Activated B cell treated with CpG ODN at 0.5 μM for 24 hours (primary cell): ENCODE data around the gene GJB1. TPM values are rescaled to one million over a fixed set of nuclear protein-coding genes. Genes with fewer than 3 reads are reported as not detected.

Source experiments
- ATAC-seq: fragments of 200-7000 bp; cut with Tn5 transposase; one replicate; pipeline ENCODE4 v1.10.0; 2021; ENCODE audit warnings: low read depth, mild to moderate bottlenecking, moderate library complexity
- CTCF ChIA-PET: fragments of 350-600 bp; sonication (Branson Sonifier 250); formaldehyde crosslinking; loops from one replicate; lab custom pipeline; 2021; ENCODE audit warnings: antibody characterized with exemption; lab: Charles Lee
- POLR2A ChIA-PET: fragments of 350-600 bp; sonication (Branson Sonifier 250); formaldehyde crosslinking; loops from one replicate; lab custom pipeline; 2021; ENCODE audit warnings: antibody characterized with exemption; lab: Charles Lee
- DNase-seq: peaks from one replicate; pipeline ENCODE4 v3.0.0; 2022
- H3K27ac Mint-ChIP-seq: one replicate; pipeline ENCODE4 v1.8.0; 2020; ENCODE audit warnings: mixed read lengths
- H3K27me3 Mint-ChIP-seq: one replicate; pipeline ENCODE4 v1.8.0; 2021; ENCODE audit warnings: mixed read lengths
- H3K36me3 Mint-ChIP-seq: one replicate; pipeline ENCODE4 v1.8.0; 2021; ENCODE audit warnings: low read depth, mixed read lengths
- H3K4me1 Mint-ChIP-seq: one replicate; pipeline ENCODE4 v1.8.0; 2021; ENCODE audit warnings: mixed read lengths
- H3K4me3 Mint-ChIP-seq: one replicate; pipeline ENCODE4 v1.8.0; 2020; ENCODE audit warnings: mild to moderate bottlenecking, mixed read lengths
- H3K9me3 Mint-ChIP-seq: one replicate; pipeline ENCODE4 v1.8.0; 2020; ENCODE audit warnings: mixed read lengths
- intact Hi-C: fragments of 100-400 bp; cut with micrococcal nuclease; formaldehyde crosslinking; loops from one replicate; pipeline ENCODE4 v1.15.1; 2024
- total RNA-seq: library from RNA; stranded (reverse); gene quantifications from 2 replicates; pipeline ENCODE4 v1.2.3, GENCODE V29; 2022
- TF ChIP-seq, protein P1 (sequence below): fragments of 200-600 bp; IDR thresholded peaks from one replicate; pipeline ENCODE4 v1.8.0; 2022; ENCODE audit warnings: antibody characterized with exemption, mild to moderate bottlenecking

The GJB1 gene
- total RNA-seq, 1 donor from 2014 or later: not detected

DNA sequence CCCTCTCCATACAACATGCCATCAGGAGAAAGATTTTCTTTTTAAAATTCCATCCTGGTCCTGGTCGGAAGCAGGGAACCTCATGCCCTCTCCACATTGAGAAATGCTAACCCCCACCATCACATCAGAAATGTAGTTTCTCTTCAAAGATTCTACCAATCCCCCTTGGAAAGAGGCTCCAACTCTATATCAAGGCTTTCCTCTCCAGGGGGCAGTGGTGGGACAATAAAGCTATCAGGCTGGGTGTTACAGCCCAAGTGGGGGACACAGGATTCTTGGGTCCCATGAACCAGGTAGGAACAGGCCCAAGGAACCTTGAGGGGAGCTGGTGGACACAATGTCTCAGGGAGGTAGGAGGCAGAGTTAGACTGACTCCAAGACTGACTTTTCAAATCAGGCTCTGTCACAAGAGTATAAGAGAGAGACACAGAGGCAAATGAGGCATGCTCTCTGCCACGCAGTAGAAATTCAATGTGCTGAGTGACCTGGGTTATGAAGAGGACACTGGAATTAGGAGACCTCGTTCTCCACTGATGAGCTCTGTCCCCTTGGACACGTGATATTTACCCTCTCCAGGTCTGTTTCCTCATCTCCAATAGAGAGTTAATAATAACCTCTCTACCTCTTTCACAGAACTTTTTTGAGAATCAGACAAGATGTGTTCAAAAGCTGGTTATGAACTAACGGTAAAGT lies 4.5 kb downstream of the GJB1 start:
- Mint-ChIP-seq H3K9me3 (no peaks in the 10 kb centered on the region), H3K36me3 (no peaks in the 10 kb centered on the region), H3K27me3 (peaks cover 1% of the 10 kb centered on the region), H3K27ac (no peak overlapping the region), H3K4me1 (no peaks in the 10 kb centered on the region), H3K4me3 (no peak overlapping the region)
- CTCF ChIA-PET: no interaction called here
- DNase-seq (no peak), ATAC-seq (no peak)
- TF ChIP-seq, protein P1, sequence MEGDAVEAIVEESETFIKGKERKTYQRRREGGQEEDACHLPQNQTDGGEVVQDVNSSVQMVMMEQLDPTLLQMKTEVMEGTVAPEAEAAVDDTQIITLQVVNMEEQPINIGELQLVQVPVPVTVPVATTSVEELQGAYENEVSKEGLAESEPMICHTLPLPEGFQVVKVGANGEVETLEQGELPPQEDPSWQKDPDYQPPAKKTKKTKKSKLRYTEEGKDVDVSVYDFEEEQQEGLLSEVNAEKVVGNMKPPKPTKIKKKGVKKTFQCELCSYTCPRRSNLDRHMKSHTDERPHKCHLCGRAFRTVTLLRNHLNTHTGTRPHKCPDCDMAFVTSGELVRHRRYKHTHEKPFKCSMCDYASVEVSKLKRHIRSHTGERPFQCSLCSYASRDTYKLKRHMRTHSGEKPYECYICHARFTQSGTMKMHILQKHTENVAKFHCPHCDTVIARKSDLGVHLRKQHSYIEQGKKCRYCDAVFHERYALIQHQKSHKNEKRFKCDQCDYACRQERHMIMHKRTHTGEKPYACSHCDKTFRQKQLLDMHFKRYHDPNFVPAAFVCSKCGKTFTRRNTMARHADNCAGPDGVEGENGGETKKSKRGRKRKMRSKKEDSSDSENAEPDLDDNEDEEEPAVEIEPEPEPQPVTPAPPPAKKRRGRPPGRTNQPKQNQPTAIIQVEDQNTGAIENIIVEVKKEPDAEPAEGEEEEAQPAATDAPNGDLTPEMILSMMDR: no peak
- intact Hi-C loops: no loop called here
- POLR2A ChIA-PET: no interaction called here

DNA sequence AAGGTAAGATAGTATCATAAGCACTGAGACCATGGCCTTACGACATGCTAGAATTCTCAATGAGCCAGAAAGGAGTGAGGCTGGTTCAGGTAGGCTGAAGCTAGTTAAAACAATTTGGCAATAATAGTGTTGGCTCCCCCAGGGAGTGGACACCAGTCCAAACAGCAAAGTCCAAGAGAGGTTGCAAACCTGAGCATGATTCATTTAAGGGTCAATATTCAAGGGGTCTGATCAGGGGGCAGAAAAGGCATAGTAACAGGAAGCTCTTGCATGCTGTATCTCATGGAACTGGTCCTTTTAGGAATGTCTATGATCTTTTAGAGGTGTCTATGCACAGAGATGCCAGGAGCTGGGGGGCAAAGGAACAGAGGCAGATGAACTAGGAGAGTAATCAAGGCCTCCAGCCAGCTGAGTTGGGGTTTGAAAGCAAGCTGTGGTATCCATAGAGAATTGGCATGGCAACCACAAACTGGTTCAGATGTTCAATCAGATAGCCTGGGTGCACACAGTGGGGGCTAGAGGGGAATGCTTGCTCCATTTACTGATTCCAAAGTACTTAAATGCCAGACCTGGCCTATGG lies 5.1 kb downstream of the GJB1 start:
- TF ChIP-seq, protein P1: no peak
- H3K4me3 Mint-ChIP-seq: no peak overlapping the region
- peaks cover 1% of the 10 kb centered on the region for H3K27me3 Mint-ChIP-seq
- no peaks in the 10 kb centered on the region for H3K9me3 Mint-ChIP-seq
- H3K4me1 Mint-ChIP-seq: no peaks in the 10 kb centered on the region
- H3K36me3 Mint-ChIP-seq: no peaks in the 10 kb centered on the region
- intact Hi-C loops: no loop called here
- POLR2A ChIA-PET: no interaction called here
- no peak overlapping the region for H3K27ac Mint-ChIP-seq
- no peak for ATAC-seq
- DNase-seq: no peak
- CTCF ChIA-PET: no interaction called here

DNA sequence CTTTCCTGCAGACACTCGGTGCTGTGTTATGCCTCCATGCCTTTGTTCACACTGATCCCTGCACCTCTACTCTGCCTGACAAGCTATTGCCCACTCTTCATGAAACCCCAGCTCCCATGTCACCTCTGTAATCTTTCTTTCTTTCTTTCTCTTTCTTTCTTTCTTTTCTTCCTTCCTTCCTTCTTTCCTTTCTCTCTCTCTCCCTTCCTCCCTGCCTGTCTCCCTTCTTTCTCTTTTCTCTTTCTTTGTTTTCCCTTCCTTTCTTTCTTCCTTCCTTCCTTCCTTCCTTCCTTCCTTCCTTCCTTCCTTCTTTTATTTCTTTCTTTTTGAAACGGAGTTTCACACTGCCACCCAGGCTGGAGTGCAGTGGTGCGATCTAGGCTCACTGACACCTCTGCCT lies 12.5 kb downstream of the GJB1 start:
- H3K4me3 Mint-ChIP-seq: no peak overlapping the region
- no peak overlapping the region for H3K27ac Mint-ChIP-seq
- ATAC-seq (no peak), DNase-seq (no peak)
- POLR2A ChIA-PET: no interaction called here
- no peaks in the 10 kb centered on the region for H3K9me3 Mint-ChIP-seq
- TF ChIP-seq, protein P1: no peak
- CTCF ChIA-PET: no interaction called here
- no peaks in the 10 kb centered on the region for H3K27me3 Mint-ChIP-seq
- peaks cover 10% of the 10 kb centered on the region for H3K36me3 Mint-ChIP-seq
- H3K4me1 Mint-ChIP-seq: no peaks in the 10 kb centered on the region
- intact Hi-C loops: no loop called here

DNA sequence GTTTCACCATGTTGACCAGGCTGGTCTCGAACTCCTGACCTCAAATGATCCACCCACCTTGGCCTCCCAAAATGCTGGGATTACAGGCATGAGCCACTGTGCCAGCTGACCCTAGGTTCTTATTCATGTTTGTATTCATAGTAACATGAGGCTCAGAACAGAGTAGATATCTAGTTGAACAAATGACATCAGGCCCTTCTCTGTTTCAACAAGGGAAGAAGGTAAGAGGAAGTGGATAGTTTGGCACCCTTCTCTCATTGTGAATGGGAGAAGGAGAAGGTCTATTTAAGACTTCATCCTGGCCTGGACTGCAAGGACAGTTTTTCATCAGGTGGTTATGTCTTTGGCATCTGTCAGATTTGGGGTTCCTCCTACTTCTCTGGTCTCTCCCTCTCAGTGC lies 13.8 kb downstream of the GJB1 start:
- no peaks in the 10 kb centered on the region for H3K4me1 Mint-ChIP-seq
- H3K27me3 Mint-ChIP-seq: no peaks in the 10 kb centered on the region
- peaks cover 24% of the 10 kb centered on the region for H3K36me3 Mint-ChIP-seq
- TF ChIP-seq, protein P1: no peak
- ChIA-PET CTCF (no interaction called here), POLR2A (no interaction called here)
- H3K4me3 Mint-ChIP-seq: no peak overlapping the region
- ATAC-seq (no peak), DNase-seq (no peak)
- H3K9me3 Mint-ChIP-seq: no peaks in the 10 kb centered on the region
- intact Hi-C loops: no loop called here
- no peak overlapping the region for H3K27ac Mint-ChIP-seq

DNA sequence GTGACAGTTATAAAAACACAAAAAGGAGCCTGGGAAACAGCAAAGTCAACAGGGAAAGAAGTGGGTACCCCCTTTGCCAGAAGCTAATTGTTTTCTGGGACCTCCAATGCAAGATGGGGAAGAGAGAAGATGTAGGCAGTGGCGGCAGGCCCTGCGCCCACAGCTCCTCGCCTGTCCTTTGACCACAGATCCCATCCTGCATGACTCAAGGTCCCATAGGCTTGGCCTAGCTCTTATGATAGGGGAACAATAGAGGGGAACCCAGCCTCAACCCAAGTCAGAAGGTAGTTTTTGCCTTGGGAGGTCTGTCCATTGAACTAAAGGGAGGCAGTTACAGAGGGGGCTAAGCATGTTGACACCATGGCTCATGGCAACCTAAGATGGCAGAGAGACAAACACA lies 16.8 kb downstream of the GJB1 start:
- TF ChIP-seq, protein P1: no peak
- no peak for ATAC-seq
- POLR2A ChIA-PET: interaction anchor here (0.6 kb wide), 1 partner anchor 177 kb away, joined by 12 read pairs; no protein-coding TSS in a partner anchor
- no peaks in the 10 kb centered on the region for H3K4me1 Mint-ChIP-seq
- CTCF ChIA-PET: no interaction called here
- H3K27me3 Mint-ChIP-seq: no peaks in the 10 kb centered on the region
- no peaks in the 10 kb centered on the region for H3K9me3 Mint-ChIP-seq
- DNase-seq: no peak
- intact Hi-C loops: no loop called here
- H3K36me3 Mint-ChIP-seq: peaks cover 53% of the 10 kb centered on the region
- H3K27ac Mint-ChIP-seq: no peak overlapping the region
- no peak overlapping the region for H3K4me3 Mint-ChIP-seq
